A673 (cell line): Measurements from ENCODE around the gene ZIC5. TPM values are rescaled to one million over a fixed set of nuclear protein-coding genes. Genes with fewer than 3 reads are reported as not detected.
A peak's percentile ranks its signal among the peaks of the same experiment; 100 is the strongest.

ENCODE experiments used
- BruUV-seq: library from RNA; stranded (reverse); fragments of 400-500 nt; replicated peaks from 2 replicates; lab custom pipeline; 2021; lab: Mats Ljungman, UMichigan
- CTCF ChIA-PET: fragments of 300-600 bp; sonication (Branson Sonifier 250); formaldehyde crosslinking; loops from one replicate; lab custom pipeline; 2022; ENCODE audit warnings: antibody characterized with exemption; lab: Charles Lee
- POLR2A ChIA-PET: fragments of 300-600 bp; sonication (Branson Sonifier 250); formaldehyde crosslinking; loops from one replicate; lab custom pipeline; 2022; ENCODE audit warnings: antibody characterized with exemption; ENCODE audit not compliant: low non-redundant PET; lab: Charles Lee
- DNase-seq: peaks from one replicate; pipeline ENCODE4 v3.0.0-alpha.2; 2015; ENCODE audit warnings: low spot score
- H3K27ac ChIP-seq: fragments of 200-600 bp; sonication (generic); 2 replicates; pipeline ENCODE4 v1.5.1; 2016; ENCODE audit warnings: mixed run types, low read depth, mild to moderate bottlenecking, mixed read lengths, antibody characterized with exemption, low read length; ENCODE audit not compliant: poor library complexity, severe bottlenecking
- H3K27me3 ChIP-seq: fragments of 200-600 bp; sonication (generic); replicated peaks from 2 replicates; pipeline ENCODE4 v1.6.1; 2017; ENCODE audit warnings: mixed run types, low read depth, mild to moderate bottlenecking, mixed read lengths, antibody characterized with exemption, low read length; ENCODE audit not compliant: insufficient read depth, poor library complexity
- H3K36me3 ChIP-seq: fragments of 200-600 bp; sonication (generic); 2 replicates; pipeline ENCODE4 v1.6.1; 2016; ENCODE audit warnings: mixed run types, mild to moderate bottlenecking, mixed read lengths, antibody characterized with exemption, low read length; ENCODE audit not compliant: insufficient read depth, poor library complexity, severe bottlenecking
- H3K4me1 ChIP-seq: fragments of 200-600 bp; sonication (generic); 2 replicates; pipeline ENCODE4 v1.6.1; 2017; ENCODE audit warnings: mixed run types, mild to moderate bottlenecking, mixed read lengths, antibody characterized with exemption, low read length; ENCODE audit not compliant: insufficient read depth, poor library complexity, severe bottlenecking
- H3K4me3 ChIP-seq: fragments of 200-600 bp; sonication (generic); 2 replicates; pipeline ENCODE4 v1.5.1; 2016; ENCODE audit warnings: low read depth, mixed run types, mild to moderate bottlenecking, mixed read lengths, low read length; ENCODE audit not compliant: poor library complexity, severe bottlenecking
- H3K9me3 ChIP-seq: fragments of 200-600 bp; sonication (generic); 2 replicates; pipeline ENCODE4 v1.6.1; 2016; ENCODE audit warnings: mixed run types, low read depth, mild to moderate bottlenecking, mixed read lengths, antibody characterized with exemption, low read length; ENCODE audit not compliant: poor library complexity, severe bottlenecking
- EZH2 ChIP-seq: fragments of 200-600 bp; sonication (generic); IDR thresholded peaks from 2 replicates; pipeline ENCODE4 v1.6.1; 2017; ENCODE audit warnings: borderline replicate concordance, low read depth, mild to moderate bottlenecking, mixed read lengths, antibody characterized with exemption, low read length; ENCODE audit not compliant: poor library complexity, severe bottlenecking
- intact Hi-C: fragments of 100-400 bp; cut with micrococcal nuclease; formaldehyde crosslinking; loops from one replicate; pipeline ENCODE4 v1.10.0; 2022; ENCODE audit not compliant: unreplicated experiment
- total RNA-seq: library from RNA; stranded (reverse); gene quantifications from 2 replicates; pipeline ENCODE4 v1.2.3, GENCODE V29; 2021
- TF ChIP-seq, protein P1 (sequence below): fragments of 300-800, 200-600 bp; sonication (generic); conservative IDR thresholded peaks from 2 replicates; pipeline ENCODE4 v1.5.1; 2017; ENCODE audit warnings: low read depth, mild to moderate bottlenecking, antibody characterized with exemption, low read length, moderate library complexity, mixed read lengths

ZIC5 gene
- total RNA-seq, 1 experiment from 2014 or later, result 25.2 TPM

DNA sequence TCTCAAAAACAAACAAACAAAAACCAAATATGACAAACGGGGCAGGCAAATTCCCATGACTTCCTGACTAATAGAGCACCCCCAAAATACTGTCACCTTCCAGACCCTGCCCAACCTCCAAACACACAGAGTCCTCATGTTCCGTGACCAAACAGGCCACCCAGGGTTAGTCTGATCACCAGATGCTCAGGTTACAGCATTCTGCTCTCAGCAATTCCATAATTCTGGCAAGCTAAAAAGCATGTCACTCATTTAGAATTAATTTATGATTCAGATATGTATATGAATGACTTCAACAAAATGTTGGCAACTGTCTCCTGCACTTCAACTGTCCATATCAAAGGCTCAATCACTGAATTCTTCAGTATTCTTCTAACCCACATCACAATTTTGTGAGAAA, 52.4 kb downstream of the ZIC5 start:
- intact Hi-C loops, result loop anchor here (5.0 kb wide), 1 partner anchor 378 kb away; no protein-coding TSS in a partner anchor
- ChIA-PET POLR2A (interaction anchor here (0.5 kb wide), 1 partner anchor 974 kb away, joined by 3 read pairs; no protein-coding TSS in a partner anchor), CTCF (interaction anchor here (1.3 kb wide), 1 partner anchor 16 kb away, joined by 3 read pairs; no protein-coding TSS in a partner anchor)
- no peak overlapping the region for H3K27ac ChIP-seq
- H3K27me3 ChIP-seq, result no peaks in the 10 kb centered on the region
- TF ChIP-seq, protein P1, sequence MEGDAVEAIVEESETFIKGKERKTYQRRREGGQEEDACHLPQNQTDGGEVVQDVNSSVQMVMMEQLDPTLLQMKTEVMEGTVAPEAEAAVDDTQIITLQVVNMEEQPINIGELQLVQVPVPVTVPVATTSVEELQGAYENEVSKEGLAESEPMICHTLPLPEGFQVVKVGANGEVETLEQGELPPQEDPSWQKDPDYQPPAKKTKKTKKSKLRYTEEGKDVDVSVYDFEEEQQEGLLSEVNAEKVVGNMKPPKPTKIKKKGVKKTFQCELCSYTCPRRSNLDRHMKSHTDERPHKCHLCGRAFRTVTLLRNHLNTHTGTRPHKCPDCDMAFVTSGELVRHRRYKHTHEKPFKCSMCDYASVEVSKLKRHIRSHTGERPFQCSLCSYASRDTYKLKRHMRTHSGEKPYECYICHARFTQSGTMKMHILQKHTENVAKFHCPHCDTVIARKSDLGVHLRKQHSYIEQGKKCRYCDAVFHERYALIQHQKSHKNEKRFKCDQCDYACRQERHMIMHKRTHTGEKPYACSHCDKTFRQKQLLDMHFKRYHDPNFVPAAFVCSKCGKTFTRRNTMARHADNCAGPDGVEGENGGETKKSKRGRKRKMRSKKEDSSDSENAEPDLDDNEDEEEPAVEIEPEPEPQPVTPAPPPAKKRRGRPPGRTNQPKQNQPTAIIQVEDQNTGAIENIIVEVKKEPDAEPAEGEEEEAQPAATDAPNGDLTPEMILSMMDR, result no peak
- no peak for TF ChIP-seq EZH2
- H3K9me3 ChIP-seq, result no peaks in the 10 kb centered on the region
- no peak overlapping the region for H3K4me3 ChIP-seq
- no peaks in the 10 kb centered on the region for H3K36me3 ChIP-seq
- no TSS peak for BruUV-seq
- DNase-seq, result no peak
- H3K4me1 ChIP-seq, result peaks cover 9% of the 10 kb centered on the region

- DNase-seq, result peak; percentile 85
- intact Hi-C loops, result loop anchor here (2.0 to 5.0 kb wide), 3 partner anchors 318 to 598 kb away; no protein-coding TSS in a partner anchor
- no peak overlapping the region for H3K4me3 ChIP-seq
- no peaks in the 10 kb centered on the region for H3K36me3 ChIP-seq
- no peaks in the 10 kb centered on the region for H3K27me3 ChIP-seq
- no peaks in the 10 kb centered on the region for H3K9me3 ChIP-seq
- H3K27ac ChIP-seq, result no peak overlapping the region
- POLR2A ChIA-PET, result interaction anchor here (0.6 to 0.7 kb wide), 2 partner anchors 382 to 556 kb away, joined by 3 to 11 read pairs; no protein-coding TSS in a partner anchor
- BruUV-seq, result no TSS peak
- CTCF ChIA-PET, result interaction anchor here (0.6 to 1.2 kb wide), 2 partner anchors 35 to 319 kb away, joined by 3 to 4 read pairs; no protein-coding TSS in a partner anchor
- H3K4me1 ChIP-seq, result peaks cover 19% of the 10 kb centered on the region
- no peak for TF ChIP-seq EZH2
- TF ChIP-seq, protein P1, result peak; percentile 99
Observed at GRCh38 chr13:99916366-99917103, 55.0 kb downstream of the ZIC5 start.

- no peak for TF ChIP-seq EZH2
- TF ChIP-seq, protein P1, result no peak
- Histone ChIP-seq H3K4me1 (peaks cover 22% of the 10 kb centered on the region), H3K27ac (no peak overlapping the region), H3K4me3 (no peak overlapping the region), H3K36me3 (no peaks in the 10 kb centered on the region), H3K27me3 (no peaks in the 10 kb centered on the region), H3K9me3 (no peaks in the 10 kb centered on the region)
- POLR2A ChIA-PET, result no interaction called here
- intact Hi-C loops, result no loop called here
- DNase-seq, result no peak
- CTCF ChIA-PET, result no interaction called here
- no TSS peak for BruUV-seq
Observed at GRCh38 chr13:99913167-99913566, 58.4 kb downstream of the ZIC5 start.

Other genes starting within 250 kb of the ZIC5 start
- gene ZIC2, start 10.0 kb upstream of the ZIC5 start, total RNA-seq, result 285 and 305 TPM in 2 replicates
- 93.0 and 105 TPM in 2 replicates for gene PCCA, start 117.3 kb upstream of the ZIC5 start, total RNA-seq